B cell (primary cell): Measurements from ENCODE around the gene ANKRD28. TPM values are rescaled to one million over a fixed set of nuclear protein-coding genes. Genes with fewer than 3 reads are reported as not detected.

Source experiments
- ATAC-seq: fragments of 200-7000 bp; cut with Tn5 transposase; one replicate; pipeline ENCODE4 v1.10.0; 2021; ENCODE audit warnings: low read depth, mild to moderate bottlenecking, moderate number of reproducible peaks, moderate library complexity
- CTCF ChIA-PET: fragments of 350-600 bp; sonication (Branson Sonifier 250); formaldehyde crosslinking; loops from one replicate; lab custom pipeline; 2021; ENCODE audit warnings: antibody characterized with exemption, inconsistent platforms; lab: Charles Lee
- POLR2A ChIA-PET: fragments of 350-600 bp; sonication (Branson Sonifier 250); formaldehyde crosslinking; loops from one replicate; lab custom pipeline; 2021; ENCODE audit warnings: antibody characterized with exemption; lab: Charles Lee
- DNase-seq: peaks from one replicate; pipeline ENCODE4 v3.0.0; 2013
- H2AFZ ChIP-seq: 2 replicates; pipeline ENCODE4 v1.6.1; 2012; ENCODE audit warnings: mild to moderate bottlenecking, low read depth, low read length; ENCODE audit not compliant: insufficient read depth, poor library complexity, severe bottlenecking
- H3K27ac ChIP-seq, 2 donors: 1 replicate in 1 of 2; 2 replicates in 1 of 2; pipeline ENCODE4 v1.5.1; 2012 to 2013; ENCODE audit warnings: low read length in 2 of 2, mild to moderate bottlenecking in 2 of 2, moderate library complexity in 1 of 2
- H3K27me3 ChIP-seq, 4 experiments: fragments of 200-600 bp in 1 of 4; sonication (generic) in 1 of 4; replicated peaks in 1 of 4; 1 replicate in 2 of 4; 2 replicates in 2 of 4; pipeline versions ENCODE4 v1.6.1 to v1.7.0; 2013 to 2016; ENCODE audit warnings: low read length in 3 of 4, mild to moderate bottlenecking in 2 of 4, mixed read lengths in 1 of 4, moderate library complexity in 1 of 4; ENCODE audit not compliant: insufficient read depth in 4 of 4, control insufficient read depth in 3 of 4; ENCODE audit errors: control extremely low read depth in 1 of 4
- H3K36me3 ChIP-seq, 2 experiments: replicated peaks in 1 of 2; 1 replicate in 1 of 2; 2 replicates in 1 of 2; pipeline versions ENCODE4 v1.6.1 to v1.7.1; 2013; ENCODE audit warnings: low read length in 1 of 2; ENCODE audit not compliant: insufficient read depth in 2 of 2, control insufficient read depth in 1 of 2; ENCODE audit errors: control extremely low read depth in 1 of 2, extremely low read depth in 1 of 2
- H3K4me1 ChIP-seq, 2 donors: fragments of 200-600 bp in 1 of 2; sonication (generic) in 1 of 2; 1 replicate in 1 of 2; 2 replicates in 1 of 2; pipeline versions ENCODE4 v1.5.1 to v1.6.1; 2013 to 2017; ENCODE audit warnings: low read length in 2 of 2; ENCODE audit not compliant: control insufficient read depth in 2 of 2, insufficient read depth in 2 of 2
- H3K4me2 ChIP-seq: replicated peaks from 2 replicates; pipeline ENCODE3; 2012; ENCODE audit warnings: mild to moderate bottlenecking, low read depth, low read length; ENCODE audit not compliant: poor library complexity, severe bottlenecking
- H3K4me3 ChIP-seq, 5 experiments: fragments of 200-600 bp in 1 of 5; sonication (generic) in 1 of 5; 1 replicate in 3 of 5; 2 replicates in 2 of 5; pipeline versions ENCODE4 v1.5.1 to v1.7.0; 2011 to 2016; ENCODE audit warnings: low read length in 4 of 5, mild to moderate bottlenecking in 4 of 5, low read depth in 2 of 5, control low read depth in 1 of 5, moderate library complexity in 1 of 5; ENCODE audit not compliant: insufficient read depth in 1 of 5; ENCODE audit errors: control extremely low read depth in 1 of 5, extremely low read depth in 1 of 5
- H3K79me2 ChIP-seq: fragments of 200-600 bp; sonication (generic); one replicate; pipeline ENCODE4 v1.6.0; 2016; ENCODE audit warnings: low read length; ENCODE audit not compliant: control insufficient read depth, insufficient read depth
- H3K9ac ChIP-seq: fragments of 200-600 bp; sonication (generic); 2 replicates; pipeline ENCODE4 v1.6.1; 2017; ENCODE audit warnings: mild to moderate bottlenecking, low read length, moderate library complexity
- H3K9me3 ChIP-seq, 3 donors: one replicate each; pipeline versions ENCODE4 v1.6.1 to v1.7.1; 2013; ENCODE audit warnings: low read length in 2 of 3; ENCODE audit not compliant: control insufficient read depth in 2 of 3, insufficient read depth in 1 of 3; ENCODE audit errors: control extremely low read depth in 1 of 3
- H4K20me1 ChIP-seq: 2 replicates; pipeline ENCODE4 v1.6.0; 2012; ENCODE audit warnings: mild to moderate bottlenecking, low read length; ENCODE audit not compliant: insufficient read depth, control insufficient read depth, poor library complexity, severe bottlenecking
- H3K27ac Mint-ChIP-seq: one replicate; pipeline ENCODE4 v1.8.0; 2021; ENCODE audit warnings: mixed read lengths
- H3K27me3 Mint-ChIP-seq: one replicate; pipeline ENCODE4 v1.8.0; 2021; ENCODE audit warnings: mixed read lengths
- H3K4me1 Mint-ChIP-seq: one replicate; pipeline ENCODE4 v1.8.0; 2021; ENCODE audit warnings: mixed read lengths
- H3K4me3 Mint-ChIP-seq: one replicate; pipeline ENCODE4 v1.8.0; 2021; ENCODE audit warnings: mixed read lengths
- H3K9me3 Mint-ChIP-seq: one replicate; pipeline ENCODE4 v1.8.0; 2022; ENCODE audit warnings: mixed read lengths; ENCODE audit not compliant: insufficient read depth
- CTCF ChIP-seq: fragments of 200-600 bp; IDR thresholded peaks from one replicate; pipeline ENCODE4 v1.8.0; 2022; ENCODE audit warnings: antibody characterized with exemption, mild to moderate bottlenecking
- EZH2 ChIP-seq: IDR thresholded peaks from 2 replicates; pipeline ENCODE4 v1.6.1; 2012; ENCODE audit warnings: borderline replicate concordance, low read depth, mild to moderate bottlenecking, moderate library complexity, low read length; ENCODE audit not compliant: insufficient read depth, poor library complexity, severe bottlenecking
- WGBS: methylation state at CpG from one replicate; pipeline ENCODE4 v1.1.5; 2013; ENCODE audit warnings: missing lambda C conversion rate; ENCODE audit not compliant: insufficient coverage; 5-methylcytosine and 5-hydroxymethylcytosine counted together
- intact Hi-C: fragments of 100-400 bp; cut with micrococcal nuclease; formaldehyde crosslinking; loops from one replicate; pipeline ENCODE4 v1.10.0; 2022
- polyA plus RNA-seq: library from polyadenylated mRNA; depleted of rRNA; stranded (reverse); fragments of >200 nt; gene quantifications from 2 replicates; pipeline ENCODE4 v1.2.3, GENCODE V29; 2012
- total RNA-seq, 2 donors: library from RNA; stranded (reverse); fragments of 120-200 nt in 1 of 2; gene quantifications; 1 replicate in 1 of 2; 2 replicates in 1 of 2; pipeline versions ENCODE4 v1.2.3 to v1.2.4, GENCODE V29; 2013 to 2022

ANKRD28 gene
- total and polyA plus RNA-seq, 2 donors (not counting 1 experiment from before 2014, with no cell fraction given) = 20.7 to 37.4 TPM

GRCh38 chr3:15822281-15822680, 24.5 kb upstream of the ANKRD28 start:
- Histone ChIP-seq H3K27me3 (no peaks in the 10 kb centered on the region), H3K4me2 (no peak overlapping the region), H3K9me3 (no peaks in the 10 kb centered on the region), H3K36me3 (no peaks in the 10 kb centered on the region), H2AFZ (no peak overlapping the region), H3K27ac (no peak overlapping the region), H3K4me1 (peaks cover 0 to under 1% of the 10 kb centered on the region in 2 donors), H3K79me2 (peaks cover 81% of the 10 kb centered on the region), H4K20me1 (peaks cover 25% of the 10 kb centered on the region), H3K9ac (no peak overlapping the region), H3K4me3 (no peak overlapping the region)
- H3K9me3 Mint-ChIP-seq = no peaks in the 10 kb centered on the region
- H3K27ac Mint-ChIP-seq = no peak overlapping the region
- ChIA-PET POLR2A (no interaction called here), CTCF (no interaction called here)
- no CpG with 5 or more reads among the region's 2 CpGs for WGBS
- no peaks in the 10 kb centered on the region for H3K27me3 Mint-ChIP-seq
- peaks cover 24% of the 10 kb centered on the region for H3K4me1 Mint-ChIP-seq
- ATAC-seq = no peak
- no peak for TF ChIP-seq CTCF
- no peak for TF ChIP-seq EZH2
- no peak overlapping the region for H3K4me3 Mint-ChIP-seq
- intact Hi-C loops = no loop called here
- no peak for DNase-seq

- peaks cover 0 to 8% of the 10 kb centered on the region in 2 donors for H3K4me1 ChIP-seq
- H3K4me1 Mint-ChIP-seq = peaks cover 30% of the 10 kb centered on the region
Measured at GRCh38 chr3:15820911-15821310, 23.1 kb upstream of the ANKRD28 start.

More at GRCh38 chr3:15820911-15821310, 23.1 kb upstream of the ANKRD28 start:
- Histone ChIP-seq H3K4me2 (no peak overlapping the region), H3K36me3 (no peaks in the 10 kb centered on the region), H3K79me2 (peaks cover 82% of the 10 kb centered on the region), H3K9me3 (no peaks in the 10 kb centered on the region), H2AFZ (no peak overlapping the region), H3K27me3 (no peaks in the 10 kb centered on the region), H3K4me3 (no peak overlapping the region), H3K27ac (no peak overlapping the region), H4K20me1 (peaks cover 23% of the 10 kb centered on the region), H3K9ac (no peak overlapping the region)
- POLR2A ChIA-PET = no interaction called here
- Mint-ChIP-seq H3K27ac (no peak overlapping the region), H3K9me3 (no peaks in the 10 kb centered on the region), H3K27me3 (no peaks in the 10 kb centered on the region), H3K4me3 (no peak overlapping the region)
- CTCF ChIA-PET = interaction anchor here (0.9 kb wide), 1 partner anchor 228 kb away, joined by 4 read pairs; no protein-coding TSS in a partner anchor
- DNase-seq (no peak), ATAC-seq (no peak)
- WGBS = no CpG with 5 or more reads among the region's 2 CpGs
- intact Hi-C loops = no loop called here
- TF ChIP-seq CTCF (no peak), EZH2 (no peak)
